Esophagus muscularis mucosa (tissue), 4 donors: ENCODE data around the gene ARHGEF40. TPM values are rescaled to one million over a fixed set of nuclear protein-coding genes. Genes with fewer than 3 reads are reported as not detected.
A peak's percentile ranks its signal among the peaks of the same experiment; 100 is the strongest.

Source experiments
- DNase-seq: peaks from one replicate; pipeline ENCODE4 v3.0.0-alpha.2; 2017; ENCODE audit errors: extremely low spot score
- H3K27ac ChIP-seq, 4 donors: fragments of 200-600 bp; sonication (generic); replicated peaks in 1 of 4; 1 replicate in 3 of 4; 2 replicates in 1 of 4; pipeline ENCODE4 v1.5.1; 2016 to 2019; ENCODE audit warnings: mild to moderate bottlenecking in 1 of 4
- H3K27me3 ChIP-seq, 4 donors: fragments of 200-600 bp; sonication (generic); one replicate each; pipeline versions ENCODE4 v1.5.1 to v1.6.0; 2016 to 2019
- H3K36me3 ChIP-seq, 4 donors: fragments of 200-600 bp; sonication (generic); one replicate each; pipeline ENCODE4 v1.5.1; 2016 to 2019
- H3K4me1 ChIP-seq, 4 donors: fragments of 200-600 bp; sonication (generic); one replicate each; pipeline ENCODE4 v1.5.1; 2016 to 2019
- H3K4me3 ChIP-seq, 4 donors: fragments of 200-600 bp; sonication (generic); 1 replicate in 2 of 4; 2 replicates in 2 of 4; pipeline ENCODE4 v1.5.1; 2016 to 2019; ENCODE audit warnings: mild to moderate bottlenecking in 4 of 4, moderate library complexity in 1 of 4
- H3K9me3 ChIP-seq, 4 donors: fragments of 200-600 bp; sonication (generic); 1 replicate in 3 of 4; 2 replicates in 1 of 4; pipeline ENCODE4 v1.5.1; 2016 to 2019
- EP300 ChIP-seq: sonication (generic); formaldehyde crosslinking; IDR thresholded peaks from one replicate; pipeline ENCODE4 v1.6.1; 2017; ENCODE audit warnings: antibody characterized with exemption
- POLR2A ChIP-seq: fragments of 450-650 bp; IDR thresholded peaks from one replicate; pipeline ENCODE4 v1.6.1; 2017; ENCODE audit warnings: antibody characterized with exemption, moderate library complexity, mild to moderate bottlenecking, low read depth
- POLR2AphosphoS5 ChIP-seq, 2 donors: sonication (generic); formaldehyde crosslinking; IDR thresholded peaks; one replicate each; pipeline ENCODE4 v1.6.1; 2017; ENCODE audit warnings: antibody characterized with exemption in 2 of 2
- WGBS: methylation state at CpG from one replicate; pipeline ENCODE4 v1.1.5; 2018; 5-methylcytosine and 5-hydroxymethylcytosine counted together
- intact Hi-C: fragments of 100-400 bp; cut with DNase I; formaldehyde crosslinking; loops from one replicate; pipeline ENCODE4 v1.15.1; 2023
- total RNA-seq, 4 donors: library from RNA; depleted of rRNA; stranded (reverse); fragments of >200 nt; gene quantifications; one replicate each; pipeline versions ENCODE4 v1.1.0 to v1.2.1, GENCODE V29; 2016
- TF ChIP-seq, protein P1 (sequence below), 3 experiments: fragments of 200-600 bp in 2 of 3; fragments of 450-650 bp in 1 of 3; sonication (generic) in 2 of 3; IDR thresholded peaks; one replicate each; pipeline ENCODE4 v1.5.1; 2017 to 2019; ENCODE audit warnings: antibody characterized with exemption in 3 of 3, mild to moderate bottlenecking in 2 of 3, moderate library complexity in 1 of 3

Gene ARHGEF40
- 10 to 100 TPM; 19.4 to 47.3 (median 27.0) TPM for total RNA-seq

DNA sequence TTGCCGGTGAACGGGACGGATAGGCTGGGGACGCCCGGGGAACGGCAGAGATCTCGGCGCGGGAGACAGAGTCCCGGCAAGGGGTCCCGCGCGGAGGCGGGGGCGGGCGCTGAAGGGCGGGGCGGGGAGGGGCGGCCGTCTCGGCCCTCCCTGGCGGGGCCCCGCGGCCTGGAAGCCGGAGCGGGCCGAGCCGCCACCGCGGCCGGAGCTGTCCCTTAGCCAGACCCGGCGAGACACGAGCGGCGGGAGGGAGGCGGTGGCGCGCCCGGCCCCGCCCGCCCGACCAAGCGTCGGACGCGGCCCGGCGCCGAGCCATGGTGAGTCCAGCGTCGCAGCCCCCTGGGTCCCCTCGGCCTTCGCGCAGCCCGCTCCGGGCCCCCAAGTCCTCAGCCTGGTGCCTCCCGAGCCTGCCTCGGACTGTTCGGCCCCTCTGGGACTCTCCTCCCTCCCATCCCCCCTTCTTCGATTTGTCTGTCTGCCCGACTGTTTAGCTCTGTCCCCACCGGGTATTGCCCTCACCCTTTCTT, at the start of gene ARHGEF40:
ARHGEF40 (plus strand) TSS at position 222 of the 527 bp plus-strand sequence; CDS start at position 315, 93 bp downstream.
- no peaks in the 10 kb centered on the region for H3K27me3 ChIP-seq
- WGBS, result 0% methylated on average over 40 of the region's 63 CpGs
- intact Hi-C loops, result loop anchor here (2.0 kb wide), 1 partner anchor 23 kb away; no protein-coding TSS in a partner anchor
- peak within 1 kb of the TSS; percentile 88 to 90 (median 90) for H3K27ac ChIP-seq
- H3K36me3 ChIP-seq, result peaks cover 0 to 24% (median 22%) of the 10 kb centered on the region in 4 donors
- peak within 1 kb of the TSS; percentile 76 to 86 (median 81) for H3K4me3 ChIP-seq
- DNase-seq, result no peak
- TF ChIP-seq EP300 (no peak), POLR2AphosphoS5 (IDR thresholded peaks at IDR 0.05) (peak in 1 of 2 donors; percentile 17)
- no peaks in the 10 kb centered on the region for H3K9me3 ChIP-seq
- peaks cover 33 to 56% (median 50%) of the 10 kb centered on the region in 4 donors for H3K4me1 ChIP-seq

DNA sequence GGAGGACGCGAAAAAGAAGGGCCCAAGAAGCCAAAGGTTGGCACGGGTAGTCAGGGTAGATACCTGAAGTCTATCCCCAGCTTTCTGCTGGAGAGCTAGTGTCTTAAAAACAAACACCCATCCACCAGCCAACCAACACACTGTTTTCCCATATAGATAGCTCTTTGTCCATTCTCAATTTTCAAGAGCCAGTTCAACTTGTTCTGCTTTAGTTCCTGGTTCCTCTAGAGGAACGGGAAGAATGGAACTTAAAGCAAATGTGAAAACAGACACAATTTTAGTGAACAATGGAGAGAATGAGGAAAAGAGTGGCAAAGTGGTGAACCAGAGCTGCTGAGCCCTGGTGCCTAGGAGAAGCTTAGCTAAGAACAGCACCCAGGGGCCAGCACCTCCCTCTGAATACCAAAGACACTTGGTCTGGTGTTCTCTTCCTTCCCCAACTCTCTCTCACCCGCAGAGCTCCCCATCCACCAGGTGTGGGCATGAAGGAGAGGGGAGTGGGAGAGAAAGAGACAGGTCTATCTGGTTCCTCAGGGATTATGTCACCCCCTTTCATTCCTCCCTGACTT, 49.0 kb upstream of the ARHGEF40 start:
- peak overlapping the region; percentile 4 to 22 (median 10) for H3K27ac ChIP-seq
- H3K36me3 ChIP-seq, result peaks cover 23 to 62% (median 61%) of the 10 kb centered on the region in 4 donors
- TF ChIP-seq, protein P1, sequence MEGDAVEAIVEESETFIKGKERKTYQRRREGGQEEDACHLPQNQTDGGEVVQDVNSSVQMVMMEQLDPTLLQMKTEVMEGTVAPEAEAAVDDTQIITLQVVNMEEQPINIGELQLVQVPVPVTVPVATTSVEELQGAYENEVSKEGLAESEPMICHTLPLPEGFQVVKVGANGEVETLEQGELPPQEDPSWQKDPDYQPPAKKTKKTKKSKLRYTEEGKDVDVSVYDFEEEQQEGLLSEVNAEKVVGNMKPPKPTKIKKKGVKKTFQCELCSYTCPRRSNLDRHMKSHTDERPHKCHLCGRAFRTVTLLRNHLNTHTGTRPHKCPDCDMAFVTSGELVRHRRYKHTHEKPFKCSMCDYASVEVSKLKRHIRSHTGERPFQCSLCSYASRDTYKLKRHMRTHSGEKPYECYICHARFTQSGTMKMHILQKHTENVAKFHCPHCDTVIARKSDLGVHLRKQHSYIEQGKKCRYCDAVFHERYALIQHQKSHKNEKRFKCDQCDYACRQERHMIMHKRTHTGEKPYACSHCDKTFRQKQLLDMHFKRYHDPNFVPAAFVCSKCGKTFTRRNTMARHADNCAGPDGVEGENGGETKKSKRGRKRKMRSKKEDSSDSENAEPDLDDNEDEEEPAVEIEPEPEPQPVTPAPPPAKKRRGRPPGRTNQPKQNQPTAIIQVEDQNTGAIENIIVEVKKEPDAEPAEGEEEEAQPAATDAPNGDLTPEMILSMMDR (IDR thresholded peaks at IDR 0.05), result no peak
- TF ChIP-seq POLR2A, result no peak
- no peak for TF ChIP-seq POLR2AphosphoS5 (IDR thresholded peaks at IDR 0.05)
- TF ChIP-seq EP300, result no peak
- no peak overlapping the region for H3K4me3 ChIP-seq
- 83% methylated on average over 5 of the region's 5 CpGs for WGBS
- no peaks in the 10 kb centered on the region for H3K9me3 ChIP-seq
- no peaks in the 10 kb centered on the region for H3K27me3 ChIP-seq
- peaks cover 19 to 72% (median 46%) of the 10 kb centered on the region in 4 donors for H3K4me1 ChIP-seq
- DNase-seq, result no peak
- intact Hi-C loops, result no loop called here

DNA sequence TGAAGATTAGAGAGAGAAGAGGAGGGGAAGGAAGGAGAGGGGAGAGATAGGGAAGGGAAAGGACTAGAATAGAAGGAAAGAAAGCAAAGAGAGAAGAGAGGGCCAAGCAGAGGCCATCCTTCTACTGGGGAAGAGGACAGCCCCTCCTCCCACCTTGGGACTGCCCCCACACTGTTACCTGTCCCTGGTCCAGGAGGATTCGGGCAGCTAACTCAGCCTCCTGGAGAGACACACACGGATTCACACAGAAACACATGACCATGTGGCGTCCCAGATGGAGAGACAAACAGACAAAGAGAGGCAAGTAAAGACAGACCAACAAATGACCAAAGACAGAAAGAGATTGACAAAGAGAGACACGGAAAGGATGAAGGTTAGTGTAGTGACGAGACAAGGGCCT, 47.4 kb upstream of the ARHGEF40 start:
- Histone ChIP-seq H3K9me3 (no peaks in the 10 kb centered on the region), H3K4me1 (peaks cover 31 to 79% (median 51%) of the 10 kb centered on the region in 4 donors), H3K4me3 (peak overlapping the region; percentile 77 to 95 (median 88)), H3K36me3 (peaks cover 23 to 48% (median 46%) of the 10 kb centered on the region in 4 donors), H3K27me3 (no peaks in the 10 kb centered on the region), H3K27ac (peak overlapping the region; percentile 90 to 96 (median 95))
- WGBS, result 71% methylated on average over 5 of the region's 5 CpGs
- peak; percentile 5 for TF ChIP-seq EP300
- TF ChIP-seq, protein P1 (IDR thresholded peaks at IDR 0.05), result no peak
- DNase-seq, result no peak
- intact Hi-C loops, result no loop called here

DNA sequence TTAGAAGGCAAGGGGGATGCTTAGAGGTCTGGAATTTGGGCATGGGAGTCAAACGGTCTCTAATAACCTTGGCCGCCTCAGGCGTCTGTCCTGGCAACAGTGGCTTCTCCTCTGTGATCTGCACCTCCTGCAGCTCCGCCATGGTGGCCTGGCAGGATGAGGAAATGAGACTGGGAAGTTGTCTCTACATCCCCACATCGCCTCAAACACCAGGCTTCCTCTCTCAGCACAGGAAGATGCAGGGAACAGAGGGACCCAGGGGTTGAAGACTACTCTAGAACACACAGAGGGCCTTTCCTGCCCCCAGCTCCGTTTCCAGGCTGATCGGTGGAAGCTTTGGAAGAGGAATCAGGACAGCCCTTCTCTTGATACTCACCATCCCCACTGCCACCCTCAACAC, 46.9 kb upstream of the ARHGEF40 start:
- Histone ChIP-seq H3K27ac (peak overlapping the region; percentile 90 to 96 (median 95)), H3K4me3 (peak overlapping the region; percentile 77 to 95 (median 88)), H3K36me3 (peaks cover 23 to 43% (median 41%) of the 10 kb centered on the region in 4 donors), H3K27me3 (no peaks in the 10 kb centered on the region), H3K4me1 (peaks cover 31 to 76% (median 49%) of the 10 kb centered on the region in 4 donors), H3K9me3 (no peaks in the 10 kb centered on the region)
- no peak for DNase-seq
- 55% methylated on average over 7 of the region's 7 CpGs for WGBS
- intact Hi-C loops, result no loop called here
- no peak for TF ChIP-seq POLR2AphosphoS5 (IDR thresholded peaks at IDR 0.05)
- no peak for TF ChIP-seq EP300
- TF ChIP-seq, protein P1 (IDR thresholded peaks at IDR 0.05), result no peak
- TF ChIP-seq POLR2A, result no peak

DNA sequence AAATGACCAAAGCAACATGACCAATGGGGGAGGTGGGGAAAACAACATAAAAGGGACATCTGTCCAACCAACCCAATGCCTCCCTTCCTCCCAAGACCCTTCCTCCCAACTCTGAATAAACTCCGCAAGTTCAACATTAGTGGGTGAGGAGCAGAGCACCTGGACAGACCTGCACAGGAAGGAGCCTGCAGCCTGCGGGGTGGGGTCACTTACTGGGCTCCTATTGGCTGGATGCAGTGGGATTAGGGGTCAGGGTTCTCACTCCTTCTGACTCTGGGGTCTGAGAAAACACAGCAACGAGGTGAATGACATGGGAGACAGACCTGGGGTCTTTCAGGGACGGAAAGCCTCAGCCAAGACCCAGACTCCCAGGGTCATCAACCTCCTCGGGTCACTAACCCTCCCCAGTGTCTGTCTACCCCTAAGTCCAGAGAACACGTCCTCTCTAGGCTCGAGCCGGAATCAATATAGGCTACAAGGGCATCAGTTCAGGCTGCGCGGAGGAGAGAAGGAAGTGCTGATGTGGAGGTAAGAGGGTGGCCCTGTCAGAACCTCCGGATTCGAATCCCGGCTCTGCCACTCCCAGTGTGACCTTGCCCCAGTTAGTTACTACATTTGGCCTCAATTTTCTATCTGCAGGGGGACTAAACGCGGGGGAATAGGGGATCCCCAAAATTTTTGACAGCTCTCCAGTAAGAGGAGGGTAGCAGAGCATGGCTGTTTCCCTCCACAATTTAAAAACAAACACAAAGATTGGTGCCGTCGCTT, 46.1 kb upstream of the ARHGEF40 start:
- DNase-seq, result no peak
- Histone ChIP-seq H3K9me3 (no peaks in the 10 kb centered on the region), H3K4me3 (peak overlapping the region; percentile 77 to 95 (median 88)), H3K27ac (peak overlapping the region; percentile 90 to 96 (median 95)), H3K4me1 (peaks cover 31 to 70% (median 47%) of the 10 kb centered on the region in 4 donors), H3K27me3 (no peaks in the 10 kb centered on the region), H3K36me3 (peaks cover 15 to 34% (median 33%) of the 10 kb centered on the region in 4 donors)
- WGBS, result 25% methylated on average over 15 of the region's 17 CpGs
- intact Hi-C loops, result no loop called here
- TF ChIP-seq POLR2A (no peak), EP300 (no peak), POLR2AphosphoS5 (IDR thresholded peaks at IDR 0.05) (no peak)
- TF ChIP-seq, protein P1 (IDR thresholded peaks at IDR 0.05), result no peak
